ENCODE results near the gene LGMN.

Gene LGMN

GRCh38 chr14:92783813-92784431, 35.5 kb upstream of the LGMN start:
- TF ChIP-seq CTCF (IDR thresholded peaks at IDR 0.05; ENCODE audit: insufficient read depth, low read length) (peak; percentile 27), POLR2AphosphoS5 (IDR thresholded peaks at IDR 0.05; ENCODE audit: low read depth) (no peak)
- peak in 1 of 2 experiments; percentile 46 for DNase-seq (ENCODE audit: low read depth in 1 of 2, low spot score in 1 of 2)
- no peak overlapping the region for H3K4me3 ChIP-seq (replicated peaks; ENCODE audit: insufficient read depth, low read length)
- H3K27ac ChIP-seq (replicated peaks) = no peak overlapping the region
- no peaks in the 10 kb centered on the region for H3K27me3 ChIP-seq (ENCODE audit: insufficient read depth, poor library complexity, severe bottlenecking)

- no peak for TF ChIP-seq SPI1 (IDR thresholded peaks at IDR 0.05; ENCODE audit: borderline replicate concordance, low read depth)
- TF ChIP-seq POLR2AphosphoS5 (IDR thresholded peaks at IDR 0.05; ENCODE audit: low read depth) = no peak
- no peak for TF ChIP-seq CTCF (IDR thresholded peaks at IDR 0.05; ENCODE audit: insufficient read depth, low read length)
- no peak for TF ChIP-seq REST (IDR thresholded peaks at IDR 0.05; ENCODE audit: insufficient replicate concordance, low read depth)
- TF ChIP-seq GABPA (IDR thresholded peaks at IDR 0.05; ENCODE audit: low read depth) = no peak
- Histone ChIP-seq H3K27ac (replicated peaks) (no peak overlapping the region), H3K4me3 (replicated peaks; ENCODE audit: insufficient read depth, low read length) (no peak overlapping the region), H3K27me3 (ENCODE audit: insufficient read depth, poor library complexity, severe bottlenecking) (no peaks in the 10 kb centered on the region)
- DNase-seq (ENCODE audit: low read depth in 1 of 2, low spot score in 1 of 2) = no peak
Observed at GRCh38 chr14:92781350-92781749, 32.9 kb upstream of the LGMN start.

- Histone ChIP-seq H3K27me3 (ENCODE audit: insufficient read depth, poor library complexity, severe bottlenecking) (no peaks in the 10 kb centered on the region), H3K27ac (replicated peaks) (no peak overlapping the region), H3K4me3 (replicated peaks; ENCODE audit: insufficient read depth, low read length) (no peak overlapping the region)
- no peak for DNase-seq (ENCODE audit: low read depth in 1 of 2, low spot score in 1 of 2)
- TF ChIP-seq SPI1 (IDR thresholded peaks at IDR 0.05; ENCODE audit: borderline replicate concordance, low read depth) (no peak), POLR2AphosphoS5 (IDR thresholded peaks at IDR 0.05; ENCODE audit: low read depth) (no peak), REST (IDR thresholded peaks at IDR 0.05; ENCODE audit: insufficient replicate concordance, low read depth) (no peak), GABPA (IDR thresholded peaks at IDR 0.05; ENCODE audit: low read depth) (no peak), CTCF (IDR thresholded peaks at IDR 0.05; ENCODE audit: insufficient read depth, low read length) (no peak)
Observed at GRCh38 chr14:92780444-92781232, 32.2 kb upstream of the LGMN start.
